KMS-11 (cell line): ENCODE data around the gene LRRC45.
A peak's percentile ranks its signal among the peaks of the same experiment; 100 is the strongest.

Source experiments
- H2AFZ ChIP-seq: fragments of 200-600 bp; sonication (generic); 2 replicates; pipeline ENCODE4 v1.6.1; 2016; ENCODE audit warnings: antibody characterized with exemption, mixed run types, low read depth
- H3K27ac ChIP-seq: fragments of 200-600 bp; sonication (generic); 2 replicates; pipeline ENCODE4 v1.6.1; 2016; ENCODE audit warnings: mild to moderate bottlenecking, mixed run types
- H3K27me3 ChIP-seq: fragments of 200-600 bp; sonication (generic); 2 replicates; pipeline ENCODE4 v1.6.1; 2017; ENCODE audit warnings: mild to moderate bottlenecking, low read depth, mixed run types, moderate library complexity; ENCODE audit not compliant: insufficient read depth
- H3K36me3 ChIP-seq: fragments of 200-600 bp; sonication (generic); 2 replicates; pipeline ENCODE4 v1.6.1; 2017; ENCODE audit warnings: mild to moderate bottlenecking, mixed run types; ENCODE audit not compliant: insufficient read depth
- H3K4me1 ChIP-seq: fragments of 200-600 bp; sonication (generic); 2 replicates; pipeline ENCODE4 v1.6.1; 2016; ENCODE audit warnings: mild to moderate bottlenecking, low read depth, mixed run types; ENCODE audit not compliant: poor library complexity, severe bottlenecking
- H3K4me2 ChIP-seq: fragments of 200-600 bp; sonication (generic); 2 replicates; pipeline ENCODE4 v1.7.0; 2016; ENCODE audit warnings: mild to moderate bottlenecking, mixed run types
- H3K4me3 ChIP-seq: fragments of 200-600 bp; sonication (generic); IDR thresholded peaks from 2 replicates; pipeline ENCODE4 v1.6.1; 2017; ENCODE audit warnings: low read depth, low read length, mixed read lengths; ENCODE audit not compliant: insufficient read depth
- H3K79me2 ChIP-seq: fragments of 200-600 bp; sonication (generic); 2 replicates; pipeline ENCODE4 v1.6.1; 2016; ENCODE audit warnings: low read depth, mixed run types; ENCODE audit not compliant: insufficient read depth
- H3K9ac ChIP-seq: fragments of 200-600 bp; sonication (generic); 2 replicates; pipeline ENCODE4 v1.6.1; 2016; ENCODE audit warnings: mild to moderate bottlenecking, mixed run types
- H4K20me1 ChIP-seq: fragments of 200-600 bp; sonication (generic); 2 replicates; pipeline ENCODE4 v1.6.1; 2016; ENCODE audit warnings: mild to moderate bottlenecking, mixed run types; ENCODE audit not compliant: insufficient read depth
- CTCF ChIP-seq: fragments of 200-600 bp; sonication (generic); conservative IDR thresholded peaks from 2 replicates; pipeline ENCODE4 v1.6.1; 2017; ENCODE audit warnings: low read depth, mild to moderate bottlenecking, antibody characterized with exemption, low read length, moderate library complexity, mixed read lengths

LRRC45 gene

GRCh38 chr17:82050761-82051641 lies 27.9 kb downstream of the LRRC45 start:
- Histone ChIP-seq H3K27ac (no peak overlapping the region), H2AFZ (peak overlapping the region; percentile 34; the same call in 1 of the 2 replicates), H3K27me3 (no peaks in the 10 kb centered on the region), H3K36me3 (peaks cover 3% of the 10 kb centered on the region; the same call in 1 of the 2 replicates), H3K4me3 (no peak overlapping the region), H3K9ac (no peak overlapping the region), H3K79me2 (peaks cover 17% of the 10 kb centered on the region; the same call in 1 of the 2 replicates), H3K4me2 (peak overlapping the region; percentile 66), H4K20me1 (no peaks in the 10 kb centered on the region), H3K4me1 (peaks cover 23% of the 10 kb centered on the region)
- no peak for TF ChIP-seq CTCF

- Histone ChIP-seq H3K4me3 (no peak within 1 kb of the TSS), H3K36me3 (peaks cover 3% of the 10 kb centered on the region; the same call in 1 of the 2 replicates), H3K79me2 (peaks cover 17% of the 10 kb centered on the region; the same call in 1 of the 2 replicates), H3K9ac (peak within 1 kb of the TSS; percentile 47; the same call in 1 of the 2 replicates), H3K27me3 (no peaks in the 10 kb centered on the region), H3K27ac (no peak within 1 kb of the TSS), H3K4me1 (peaks cover 23% of the 10 kb centered on the region), H3K4me2 (peak within 1 kb of the TSS; percentile 85), H4K20me1 (no peaks in the 10 kb centered on the region), H2AFZ (peak within 1 kb of the TSS; percentile 34; the same call in 1 of the 2 replicates)
- TF ChIP-seq CTCF: no peak
Observed at GRCh38 chr17:82051776-82052637, 28.9 kb downstream of the LRRC45 start, which contains the start of the genes GPS1 and RFNG. TSS of gene GPS1 (plus strand) at chr17:82051898. CDS start at chr17:82051932, 34 bp downstream. TSS of gene RFNG (minus strand) at chr17:82051811. CDS start at chr17:82051766, 45 bp downstream.

- no peaks in the 10 kb centered on the region for H3K27me3 ChIP-seq
- H3K36me3 ChIP-seq: peaks cover 3% of the 10 kb centered on the region; the same call in 1 of the 2 replicates
- H3K79me2 ChIP-seq: peaks cover 17% of the 10 kb centered on the region; the same call in 1 of the 2 replicates
- H4K20me1 ChIP-seq: no peaks in the 10 kb centered on the region
- H3K4me1 ChIP-seq: peaks cover 23% of the 10 kb centered on the region
- no peak for TF ChIP-seq CTCF
- no peak overlapping the region for H3K27ac ChIP-seq
- H2AFZ ChIP-seq: no peak overlapping the region
- peak overlapping the region; percentile 47; the same call in 1 of the 2 replicates for H3K9ac ChIP-seq
- no peak overlapping the region for H3K4me3 ChIP-seq
- H3K4me2 ChIP-seq: peak overlapping the region; percentile 85
Observed at GRCh38 chr17:82052638-82053059, 29.5 kb downstream of the LRRC45 start.

GRCh38 chr17:82053130-82053529 lies 30.0 kb downstream of the LRRC45 start:
- no peak overlapping the region for H3K27ac ChIP-seq
- H3K27me3 ChIP-seq: no peaks in the 10 kb centered on the region
- H3K4me1 ChIP-seq: peaks cover 23% of the 10 kb centered on the region
- H2AFZ ChIP-seq: no peak overlapping the region
- H4K20me1 ChIP-seq: no peaks in the 10 kb centered on the region
- H3K36me3 ChIP-seq: peaks cover 3% of the 10 kb centered on the region; the same call in 1 of the 2 replicates
- H3K79me2 ChIP-seq: peaks cover 17% of the 10 kb centered on the region; the same call in 1 of the 2 replicates
- H3K4me2 ChIP-seq: peak overlapping the region; percentile 85
- TF ChIP-seq CTCF: no peak
- H3K4me3 ChIP-seq: no peak overlapping the region
- no peak overlapping the region for H3K9ac ChIP-seq
